Measurements from ENCODE around the gene ARHGEF11. TPM values are rescaled to one million over a fixed set of nuclear protein-coding genes. Genes with fewer than 3 reads are reported as not detected.
A peak's percentile ranks its signal among the peaks of the same experiment; 100 is the strongest.

Gene ARHGEF11
- total RNA-seq, 4 donors from 2014 or later = 56.7 to 127 (median 89.9) TPM

DNA sequence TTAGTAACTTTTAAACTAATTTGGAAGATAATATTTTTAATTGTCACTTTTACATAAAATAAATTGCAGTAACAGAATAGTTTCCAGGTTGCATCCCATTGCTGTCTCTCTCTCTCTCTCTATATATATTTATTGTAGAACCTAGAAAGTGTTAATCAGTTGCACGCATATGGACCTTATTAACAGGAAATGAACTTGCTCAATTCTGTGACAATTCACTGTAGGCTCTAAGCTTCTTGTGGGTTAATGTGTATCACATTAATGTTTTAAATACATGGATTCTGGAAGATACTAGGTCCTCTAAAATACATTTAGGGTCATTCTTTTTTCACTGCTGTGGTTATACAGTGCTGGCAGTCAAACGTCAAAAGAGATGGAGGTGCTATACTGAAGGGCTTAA is 92.0 kb downstream of the ARHGEF11 start:
- DNase-seq = no peak
- Histone ChIP-seq H3K27ac (no peak overlapping the region), H3K4me1 (no peaks in the 10 kb centered on the region), H3K9me3 (no peaks in the 10 kb centered on the region), H3K4me3 (no peak overlapping the region), H3K36me3 (peaks cover 0 to 88% (median 0%) of the 10 kb centered on the region in 3 donors), H3K27me3 (no peaks in the 10 kb centered on the region)
- no peak for TF ChIP-seq POLR2A (IDR thresholded peaks at IDR 0.05)
- TF ChIP-seq CTCF (IDR thresholded peaks at IDR 0.05) = no peak

- Histone ChIP-seq H3K27me3 (no peaks in the 10 kb centered on the region), H3K4me3 (no peak overlapping the region), H3K36me3 (peaks cover 0 to 88% (median 0%) of the 10 kb centered on the region in 3 donors)
Observed at GRCh38 chr1:156951371-156951770, 94.2 kb downstream of the ARHGEF11 start.

GRCh38 chr1:156949127-156949526 is 96.4 kb downstream of the ARHGEF11 start:
- DNase-seq = no peak
- Histone ChIP-seq H3K36me3 (peaks cover 0 to 92% (median 0%) of the 10 kb centered on the region in 3 donors), H3K4me3 (no peak overlapping the region), H3K27ac (no peak overlapping the region), H3K4me1 (no peaks in the 10 kb centered on the region), H3K9me3 (no peaks in the 10 kb centered on the region), H3K27me3 (no peaks in the 10 kb centered on the region)
- TF ChIP-seq POLR2A (IDR thresholded peaks at IDR 0.05) = no peak
- TF ChIP-seq CTCF (IDR thresholded peaks at IDR 0.05) = no peak

More at GRCh38 chr1:156951371-156951770, 94.2 kb downstream of the ARHGEF11 start:
- Histone ChIP-seq H3K27ac (no peak overlapping the region), H3K9me3 (no peaks in the 10 kb centered on the region), H3K4me1 (no peaks in the 10 kb centered on the region)
- DNase-seq = no peak
- no peak for TF ChIP-seq POLR2A (IDR thresholded peaks at IDR 0.05)
- TF ChIP-seq CTCF (IDR thresholded peaks at IDR 0.05) = no peak

GRCh38 chr1:156948708-156949107 is 96.8 kb downstream of the ARHGEF11 start:
- DNase-seq = no peak
- H3K4me3 ChIP-seq = no peak overlapping the region
- H3K36me3 ChIP-seq = peaks cover 0 to 96% (median 0%) of the 10 kb centered on the region in 3 donors
- H3K27ac ChIP-seq = no peak overlapping the region
- no peaks in the 10 kb centered on the region for H3K27me3 ChIP-seq
- TF ChIP-seq POLR2A (IDR thresholded peaks at IDR 0.05) (no peak), CTCF (IDR thresholded peaks at IDR 0.05) (no peak)
- no peaks in the 10 kb centered on the region for H3K9me3 ChIP-seq
- H3K4me1 ChIP-seq = no peaks in the 10 kb centered on the region

DNA sequence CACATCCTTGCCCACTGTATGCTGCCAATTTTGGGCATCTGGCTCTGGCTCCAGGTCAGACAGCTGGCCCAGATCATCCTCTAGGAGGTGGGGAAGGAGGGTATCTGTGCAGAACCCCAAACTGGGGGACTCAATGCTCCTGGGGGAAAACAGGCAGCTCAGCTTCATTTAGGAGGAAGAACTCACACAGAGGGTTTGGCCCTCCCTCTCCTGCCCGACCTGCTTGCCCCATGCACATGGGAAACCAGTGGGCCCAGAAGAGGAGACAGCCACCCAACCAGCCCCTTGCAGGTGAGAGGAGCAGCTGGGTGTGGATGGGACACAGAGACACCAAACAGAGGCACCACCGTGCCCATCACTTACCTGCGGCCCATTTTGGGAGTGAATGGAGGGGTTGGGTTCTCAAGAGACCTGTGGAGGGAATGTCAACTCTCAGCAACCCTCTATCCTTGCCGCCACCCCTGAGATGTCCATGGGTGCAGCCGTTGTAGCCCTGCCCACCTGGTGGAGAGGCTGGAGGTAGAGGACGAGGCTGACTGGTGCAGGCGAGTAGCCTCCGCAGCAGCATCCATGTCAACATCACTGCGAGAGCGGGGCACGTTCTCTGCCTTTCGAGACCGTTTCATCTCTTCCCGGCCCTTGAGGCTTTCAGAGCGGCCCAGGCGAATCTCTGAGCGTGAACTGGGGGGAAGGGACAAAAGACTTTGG is 97.6 kb downstream of the ARHGEF11 start:
- no peaks in the 10 kb centered on the region for H3K9me3 ChIP-seq
- DNase-seq = peak in 1 of 3 donors; percentile 25

More for the DNA sequence above, 97.6 kb downstream of the ARHGEF11 start:
- no peaks in the 10 kb centered on the region for H3K27me3 ChIP-seq
- peaks cover 0 to 99% (median 0%) of the 10 kb centered on the region in 3 donors for H3K36me3 ChIP-seq
- TF ChIP-seq CTCF (IDR thresholded peaks at IDR 0.05) = no peak
- TF ChIP-seq POLR2A (IDR thresholded peaks at IDR 0.05) = no peak
- H3K4me3 ChIP-seq = no peak overlapping the region
- H3K27ac ChIP-seq = no peak overlapping the region
- no peaks in the 10 kb centered on the region for H3K4me1 ChIP-seq

Data from Peyer's patch (tissue), 4 donors.